T47D (cell line): Measurements from ENCODE around the gene MUC4.

Experiments
- DNase-seq, 2 experiments: peaks; one replicate each; pipeline versions ENCODE4 v3.0.0 to v3.0.0-alpha.2; 2011 to 2012; ENCODE audit warnings: low read depth in 1 of 2, low spot score in 1 of 2
- JUND ChIP-seq: IDR thresholded peaks from 2 replicates; pipeline ENCODE4 v1.6.1; 2012; ENCODE audit warnings: low read depth
- in situ Hi-C: cut with HindIII; loops from 2 replicates; pipeline ENCODE4 v1.10.0; 2016; ENCODE audit warnings: low sequenced_read_pairs, low pct_unique_long_range_greater_than_20kb

MUC4 gene

DNA sequence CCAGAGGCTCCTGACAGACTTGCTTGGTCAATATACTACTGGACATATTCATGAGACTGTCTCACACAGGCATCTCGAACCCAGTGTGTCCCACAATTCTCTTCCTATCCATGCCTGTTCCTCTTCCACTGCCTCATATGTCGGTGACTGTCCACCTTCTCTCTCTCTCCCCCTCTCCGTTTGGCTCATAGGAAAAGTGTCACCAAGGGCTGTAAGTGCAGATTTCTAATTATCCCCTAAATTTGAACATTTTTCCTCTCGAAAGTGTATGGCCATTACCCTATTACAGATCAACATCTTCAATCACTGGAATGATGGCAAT is 113.4 kb downstream of the MUC4 start:
- in situ Hi-C loops: no loop called here
- no peak for TF ChIP-seq JUND
- DNase-seq: no peak

DNA sequence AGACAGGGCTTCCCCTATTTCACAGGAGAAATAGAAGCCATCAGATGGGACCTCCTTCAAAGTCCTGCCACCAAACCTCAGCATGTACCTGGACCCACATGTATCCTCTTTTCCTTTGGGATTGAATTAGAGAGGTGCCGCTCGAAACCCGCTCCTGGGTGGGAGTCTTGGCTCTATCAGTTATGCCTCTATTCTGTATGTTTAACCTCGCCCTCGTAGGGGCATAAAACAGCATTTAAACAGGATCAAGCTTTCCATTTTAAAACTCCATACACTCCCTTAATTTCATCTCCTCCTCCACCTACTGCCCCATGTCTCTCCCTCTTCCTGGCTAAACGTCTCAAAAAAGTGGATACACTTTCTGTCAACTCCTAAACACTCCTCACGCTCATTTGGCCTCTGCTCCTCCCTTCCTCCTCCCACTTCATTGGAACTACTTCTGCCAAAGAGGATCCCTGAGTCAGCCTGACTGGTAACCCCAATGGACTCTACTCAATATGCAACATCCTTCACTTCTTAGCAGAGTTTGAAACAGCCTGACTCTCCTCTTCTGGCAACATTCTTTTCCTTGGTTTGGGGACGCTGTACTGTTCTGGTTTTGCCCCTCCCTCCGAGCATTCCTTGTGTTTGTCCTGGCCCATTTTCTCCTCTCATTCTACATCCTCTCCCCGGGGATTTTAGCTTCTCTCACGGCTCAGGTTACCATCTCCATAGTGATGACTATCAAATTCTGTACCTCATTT is 114.0 kb downstream of the MUC4 start:
- in situ Hi-C loops: no loop called here
- no peak for TF ChIP-seq JUND
- DNase-seq: no peak
